ENCODE data around the gene EIF4EBP3. TPM values are rescaled to one million over a fixed set of nuclear protein-coding genes. Genes with fewer than 3 reads are reported as not detected.
A peak's percentile ranks its signal among the peaks of the same experiment; 100 is the strongest.

Gene EIF4EBP3
- total and polyA plus RNA-seq, 4 donors, result 1.4 to 55.8 (median 8.0) TPM

DNA sequence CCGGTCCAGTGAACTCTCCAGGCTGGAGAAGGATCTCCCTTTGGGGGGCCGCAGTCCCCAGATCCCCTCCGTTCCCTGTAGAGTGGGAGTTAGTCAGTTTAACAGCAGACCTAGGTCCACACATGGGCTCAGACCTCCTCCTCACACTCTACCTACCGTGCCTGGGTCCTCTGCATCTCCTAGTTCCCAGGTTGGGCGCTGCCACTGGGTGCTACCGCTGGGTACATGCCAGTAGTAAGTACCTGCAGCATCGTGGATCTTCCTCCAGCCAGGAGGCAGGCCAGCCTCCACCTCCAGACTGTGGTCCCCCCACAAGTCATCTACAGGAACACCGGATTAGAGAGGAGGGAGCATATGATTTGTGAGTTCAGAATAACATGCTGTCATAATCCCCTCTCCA lies 16.1 kb downstream of the EIF4EBP3 start:
- Histone ChIP-seq H3K4me3 (ENCODE audit: low read depth in 1 of 3, low read length in 3 of 3) (peak overlapping the region; percentile 62 to 97 (median 66)), H3K9ac (ENCODE audit: low read depth in 1 of 2, low read length in 2 of 2) (peak overlapping the region; percentile 73 to 97), H3K4me1 (ENCODE audit: control insufficient read depth in 4 of 4, insufficient read depth in 4 of 4, low read length in 3 of 4) (peaks cover 27 to 77% (median 73%) of the 10 kb centered on the region in 4 donors), H3K9me3 (ENCODE audit: control insufficient read depth in 4 of 4, low read length in 3 of 4) (no peaks in the 10 kb centered on the region), H3K27ac (ENCODE audit: low read depth in 1 of 2, low read length in 2 of 2) (peak overlapping the region; percentile 92 to 96), H3K36me3 (ENCODE audit: control insufficient read depth in 4 of 4, insufficient read depth in 3 of 4, low read depth in 1 of 4, low read length in 3 of 4) (peaks cover 6 to 20% (median 15%) of the 10 kb centered on the region in 4 donors), H3K27me3 (ENCODE audit: control insufficient read depth in 4 of 4, insufficient read depth in 4 of 4, low read length in 3 of 4) (no peaks in the 10 kb centered on the region)
- 67% methylated on average over 8 of the region's 8 CpGs for WGBS
- DNase-seq (ENCODE audit: low spot score), result no peak
- TF ChIP-seq RAD21 (IDR thresholded peaks at IDR 0.05), result no peak

DNA sequence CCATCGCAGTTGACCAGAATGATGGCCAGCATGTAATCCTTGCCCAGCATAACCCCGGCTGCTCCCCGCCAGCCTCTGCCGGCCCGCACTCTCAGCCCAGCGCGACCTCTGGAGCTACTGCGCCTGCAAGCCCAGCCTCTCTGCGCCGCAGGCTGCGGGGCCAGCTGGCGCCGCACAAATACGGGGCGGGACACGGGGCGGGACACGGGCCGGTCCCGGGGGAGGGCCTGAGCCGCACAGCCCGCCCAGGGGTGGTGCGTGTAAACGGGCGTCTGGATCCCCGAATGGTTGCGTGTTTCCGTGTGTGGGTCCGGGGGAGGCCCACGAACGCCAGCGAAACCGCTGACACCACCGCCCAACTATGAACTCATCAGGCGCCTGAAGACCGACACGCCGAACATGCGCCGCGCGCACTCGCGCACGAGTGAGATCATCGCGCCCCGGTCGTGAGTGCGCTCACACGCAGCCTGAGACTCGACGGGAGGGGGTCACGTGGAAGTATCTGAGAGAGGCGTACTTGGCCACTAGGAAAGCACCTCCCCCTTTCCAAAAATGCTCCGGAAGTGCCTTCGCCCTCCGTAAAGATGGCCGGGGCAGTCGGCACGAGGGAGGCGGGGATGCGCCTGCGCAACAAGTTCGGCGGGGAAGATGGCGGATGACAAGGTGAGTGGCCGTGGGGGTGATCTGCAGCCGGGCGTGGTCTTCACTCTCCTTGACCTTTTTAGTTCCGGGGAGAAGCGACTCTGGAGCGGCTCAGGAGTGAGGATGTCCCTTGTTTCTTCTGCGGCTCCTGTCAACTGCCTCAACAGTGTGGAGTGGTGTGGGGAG lies 16.9 kb downstream of the EIF4EBP3 start, which contains the start of the genes APBB3 and SLC35A4:
TSS of gene APBB3 (minus strand) at position 403 of the 828 bp plus-strand sequence. CDS start at position 50, 353 bp downstream.
TSS of gene SLC35A4 (plus strand) at position 633 of the 828 bp plus-strand sequence. CDS start 2,342 bp downstream, outside the sequence.
- Histone ChIP-seq H3K9me3 (ENCODE audit: control insufficient read depth in 4 of 4, low read length in 3 of 4) (no peaks in the 10 kb centered on the region), H3K4me1 (ENCODE audit: control insufficient read depth in 4 of 4, insufficient read depth in 4 of 4, low read length in 3 of 4) (peaks cover 24 to 77% (median 70%) of the 10 kb centered on the region in 4 donors), H3K36me3 (ENCODE audit: control insufficient read depth in 4 of 4, insufficient read depth in 3 of 4, low read depth in 1 of 4, low read length in 3 of 4) (peaks cover 6 to 20% (median 15%) of the 10 kb centered on the region in 4 donors), H3K27me3 (ENCODE audit: control insufficient read depth in 4 of 4, insufficient read depth in 4 of 4, low read length in 3 of 4) (no peaks in the 10 kb centered on the region), H3K27ac (ENCODE audit: low read depth in 1 of 2, low read length in 2 of 2) (peak within 1 kb of the TSS; percentile 92 to 96), H3K9ac (ENCODE audit: low read depth in 1 of 2, low read length in 2 of 2) (peak within 1 kb of the TSS; percentile 73 to 97), H3K4me3 (ENCODE audit: low read depth in 1 of 3, low read length in 3 of 3) (peak within 1 kb of the TSS; percentile 66 to 97 (median 93))
- under 1% methylated on average over 74 of the region's 74 CpGs for WGBS
- peak; percentile 90 for DNase-seq (ENCODE audit: low spot score)
- TF ChIP-seq SP1 (IDR thresholded peaks at IDR 0.05) (peak; percentile 77), FOXA2 (IDR thresholded peaks at IDR 0.05) (peak; percentile 22), JUND (IDR thresholded peaks at IDR 0.05) (peak; percentile 93 to 95), RXRA (IDR thresholded peaks at IDR 0.05) (peak; percentile 91), TAF1 (conservative IDR thresholded peaks at IDR 0.05) (peak; percentile 53), RAD21 (IDR thresholded peaks at IDR 0.05) (peak; percentile 40 to 42), GABPA (IDR thresholded peaks at IDR 0.05 in 1 of 2, conservative IDR thresholded peaks at IDR 0.05 in 1 of 2) (peak; percentile 61 to 91), EGR1 (IDR thresholded peaks at IDR 0.05; ENCODE audit: low read depth in 2 of 2) (peak in 1 of 2 donors; percentile 20), FOXA1 (IDR thresholded peaks at IDR 0.05) (no peak), NR2F2 (IDR thresholded peaks at IDR 0.05) (peak; percentile 35), HNF4G (IDR thresholded peaks at IDR 0.05) (no peak), YY1 (IDR thresholded peaks at IDR 0.05) (peak; percentile 99), HNF4A (conservative IDR thresholded peaks at IDR 0.05) (peak; percentile 37 to 53)
- TF ChIP-seq, protein P1, sequence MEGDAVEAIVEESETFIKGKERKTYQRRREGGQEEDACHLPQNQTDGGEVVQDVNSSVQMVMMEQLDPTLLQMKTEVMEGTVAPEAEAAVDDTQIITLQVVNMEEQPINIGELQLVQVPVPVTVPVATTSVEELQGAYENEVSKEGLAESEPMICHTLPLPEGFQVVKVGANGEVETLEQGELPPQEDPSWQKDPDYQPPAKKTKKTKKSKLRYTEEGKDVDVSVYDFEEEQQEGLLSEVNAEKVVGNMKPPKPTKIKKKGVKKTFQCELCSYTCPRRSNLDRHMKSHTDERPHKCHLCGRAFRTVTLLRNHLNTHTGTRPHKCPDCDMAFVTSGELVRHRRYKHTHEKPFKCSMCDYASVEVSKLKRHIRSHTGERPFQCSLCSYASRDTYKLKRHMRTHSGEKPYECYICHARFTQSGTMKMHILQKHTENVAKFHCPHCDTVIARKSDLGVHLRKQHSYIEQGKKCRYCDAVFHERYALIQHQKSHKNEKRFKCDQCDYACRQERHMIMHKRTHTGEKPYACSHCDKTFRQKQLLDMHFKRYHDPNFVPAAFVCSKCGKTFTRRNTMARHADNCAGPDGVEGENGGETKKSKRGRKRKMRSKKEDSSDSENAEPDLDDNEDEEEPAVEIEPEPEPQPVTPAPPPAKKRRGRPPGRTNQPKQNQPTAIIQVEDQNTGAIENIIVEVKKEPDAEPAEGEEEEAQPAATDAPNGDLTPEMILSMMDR (IDR thresholded peaks at IDR 0.05; ENCODE audit: low read depth, low read length, missing input control), result no peak
- TF ChIP-seq, protein P2, sequence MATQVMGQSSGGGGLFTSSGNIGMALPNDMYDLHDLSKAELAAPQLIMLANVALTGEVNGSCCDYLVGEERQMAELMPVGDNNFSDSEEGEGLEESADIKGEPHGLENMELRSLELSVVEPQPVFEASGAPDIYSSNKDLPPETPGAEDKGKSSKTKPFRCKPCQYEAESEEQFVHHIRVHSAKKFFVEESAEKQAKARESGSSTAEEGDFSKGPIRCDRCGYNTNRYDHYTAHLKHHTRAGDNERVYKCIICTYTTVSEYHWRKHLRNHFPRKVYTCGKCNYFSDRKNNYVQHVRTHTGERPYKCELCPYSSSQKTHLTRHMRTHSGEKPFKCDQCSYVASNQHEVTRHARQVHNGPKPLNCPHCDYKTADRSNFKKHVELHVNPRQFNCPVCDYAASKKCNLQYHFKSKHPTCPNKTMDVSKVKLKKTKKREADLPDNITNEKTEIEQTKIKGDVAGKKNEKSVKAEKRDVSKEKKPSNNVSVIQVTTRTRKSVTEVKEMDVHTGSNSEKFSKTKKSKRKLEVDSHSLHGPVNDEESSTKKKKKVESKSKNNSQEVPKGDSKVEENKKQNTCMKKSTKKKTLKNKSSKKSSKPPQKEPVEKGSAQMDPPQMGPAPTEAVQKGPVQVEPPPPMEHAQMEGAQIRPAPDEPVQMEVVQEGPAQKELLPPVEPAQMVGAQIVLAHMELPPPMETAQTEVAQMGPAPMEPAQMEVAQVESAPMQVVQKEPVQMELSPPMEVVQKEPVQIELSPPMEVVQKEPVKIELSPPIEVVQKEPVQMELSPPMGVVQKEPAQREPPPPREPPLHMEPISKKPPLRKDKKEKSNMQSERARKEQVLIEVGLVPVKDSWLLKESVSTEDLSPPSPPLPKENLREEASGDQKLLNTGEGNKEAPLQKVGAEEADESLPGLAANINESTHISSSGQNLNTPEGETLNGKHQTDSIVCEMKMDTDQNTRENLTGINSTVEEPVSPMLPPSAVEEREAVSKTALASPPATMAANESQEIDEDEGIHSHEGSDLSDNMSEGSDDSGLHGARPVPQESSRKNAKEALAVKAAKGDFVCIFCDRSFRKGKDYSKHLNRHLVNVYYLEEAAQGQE (IDR thresholded peaks at IDR 0.05), result peak; percentile 92
- TF ChIP-seq, protein P3, sequence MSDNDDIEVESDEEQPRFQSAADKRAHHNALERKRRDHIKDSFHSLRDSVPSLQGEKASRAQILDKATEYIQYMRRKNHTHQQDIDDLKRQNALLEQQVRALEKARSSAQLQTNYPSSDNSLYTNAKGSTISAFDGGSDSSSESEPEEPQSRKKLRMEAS (IDR thresholded peaks at IDR 0.05), result peak; percentile 99
- TF ChIP-seq, protein P4, sequence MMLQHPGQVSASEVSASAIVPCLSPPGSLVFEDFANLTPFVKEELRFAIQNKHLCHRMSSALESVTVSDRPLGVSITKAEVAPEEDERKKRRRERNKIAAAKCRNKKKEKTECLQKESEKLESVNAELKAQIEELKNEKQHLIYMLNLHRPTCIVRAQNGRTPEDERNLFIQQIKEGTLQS (IDR thresholded peaks at IDR 0.05), result peak; percentile 55
- TF ChIP-seq, protein P5, sequence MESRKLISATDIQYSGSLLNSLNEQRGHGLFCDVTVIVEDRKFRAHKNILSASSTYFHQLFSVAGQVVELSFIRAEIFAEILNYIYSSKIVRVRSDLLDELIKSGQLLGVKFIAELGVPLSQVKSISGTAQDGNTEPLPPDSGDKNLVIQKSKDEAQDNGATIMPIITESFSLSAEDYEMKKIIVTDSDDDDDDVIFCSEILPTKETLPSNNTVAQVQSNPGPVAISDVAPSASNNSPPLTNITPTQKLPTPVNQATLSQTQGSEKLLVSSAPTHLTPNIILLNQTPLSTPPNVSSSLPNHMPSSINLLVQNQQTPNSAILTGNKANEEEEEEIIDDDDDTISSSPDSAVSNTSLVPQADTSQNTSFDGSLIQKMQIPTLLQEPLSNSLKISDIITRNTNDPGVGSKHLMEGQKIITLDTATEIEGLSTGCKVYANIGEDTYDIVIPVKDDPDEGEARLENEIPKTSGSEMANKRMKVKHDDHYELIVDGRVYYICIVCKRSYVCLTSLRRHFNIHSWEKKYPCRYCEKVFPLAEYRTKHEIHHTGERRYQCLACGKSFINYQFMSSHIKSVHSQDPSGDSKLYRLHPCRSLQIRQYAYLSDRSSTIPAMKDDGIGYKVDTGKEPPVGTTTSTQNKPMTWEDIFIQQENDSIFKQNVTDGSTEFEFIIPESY (IDR thresholded peaks at IDR 0.05), result peak; percentile 81
